ENCODE results near the gene RSRC1.

- TF ChIP-seq CTCF (IDR thresholded peaks at IDR 0.05) (no peak), POLR2A (IDR thresholded peaks at IDR 0.05) (no peak)
These were observed 7.4 kb upstream of the RSRC1 start for GRCh38 chr3:158102242-158103080.
